Activated CD4-positive, alpha-beta T cell treated with anti-CD3 and anti-CD28 coated beads, Interleukin-2, Interleukin-6, amounts not matched to agents 100 ng/mL and 50 ng/mL, durations not matched to agents 16 hours and 8 hours (primary cell): Measurements from ENCODE around the gene RBM5.

Source experiments
- DNase-seq: peaks from one replicate; pipeline ENCODE4 v3.0.0-alpha.2; 2020

Gene RBM5

GRCh38 chr3:50163572-50164455 is 75.1 kb downstream of the RBM5 start:
- DNase-seq = no peak

DNA sequence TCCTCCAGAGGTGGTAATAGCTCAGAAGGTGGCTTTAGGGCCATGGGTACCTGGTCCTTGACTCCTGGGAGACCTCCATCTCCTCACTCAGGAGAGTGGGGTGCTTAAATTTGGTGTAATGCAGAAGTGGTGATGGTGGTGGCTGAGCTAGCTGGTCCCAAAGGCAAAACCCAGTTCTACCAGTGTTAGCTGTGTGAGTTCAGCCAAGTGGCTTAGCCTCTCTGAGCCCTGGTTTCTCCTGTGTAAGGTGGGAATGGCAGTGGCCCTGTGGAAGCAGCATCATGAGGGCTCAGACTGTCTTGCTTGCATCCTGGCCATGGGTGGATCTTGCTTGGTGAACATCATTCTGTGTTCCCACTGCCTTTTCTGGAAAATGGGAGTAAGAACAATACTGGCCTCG is 75.8 kb downstream of the RBM5 start:
- DNase-seq = no peak

DNA sequence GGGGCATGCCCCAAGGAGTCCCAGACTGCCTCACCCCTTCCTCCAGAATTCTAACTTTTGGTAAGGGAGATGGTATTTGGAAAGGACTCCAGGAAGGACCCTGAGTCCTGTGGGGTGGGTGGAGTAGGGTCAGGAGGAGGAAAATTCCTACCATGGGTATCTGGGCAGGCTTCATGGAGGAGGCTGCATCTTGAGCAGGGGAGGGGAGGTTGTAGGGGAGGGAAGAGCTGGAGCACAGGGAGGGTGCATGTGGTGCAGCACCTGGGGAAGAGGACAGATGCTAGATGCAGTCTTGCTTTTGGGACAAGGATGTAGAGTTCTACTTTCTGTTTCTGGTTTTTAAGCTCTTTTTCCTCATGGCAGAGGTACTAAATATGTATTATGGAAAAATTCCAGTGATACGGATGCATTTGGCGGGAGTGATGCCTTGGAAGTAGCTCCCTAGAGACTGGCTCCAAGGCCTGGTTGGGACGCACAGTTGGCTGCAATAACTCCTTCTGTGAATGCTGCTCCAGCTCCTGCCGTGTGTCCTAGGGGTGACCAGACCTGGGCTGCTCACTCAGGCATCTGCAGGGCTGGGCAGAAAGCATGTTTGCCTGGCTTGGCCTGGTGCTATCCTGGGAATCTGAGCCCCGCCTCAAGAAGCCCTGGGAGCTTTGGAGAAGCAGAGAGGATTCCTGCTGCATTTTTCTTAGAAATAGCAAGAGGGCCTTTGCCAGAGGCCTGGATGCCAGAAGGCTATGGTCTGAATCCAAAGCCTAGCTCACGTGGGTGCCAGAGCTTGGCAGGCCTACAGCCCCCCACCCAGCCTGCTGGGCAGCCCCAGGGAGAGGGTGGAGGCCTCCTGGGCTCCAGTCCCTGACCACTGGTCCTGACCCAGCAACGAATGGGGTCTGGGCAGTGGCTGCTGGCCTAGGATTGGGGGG is 76.5 kb downstream of the RBM5 start:
- no peak for DNase-seq

DNA sequence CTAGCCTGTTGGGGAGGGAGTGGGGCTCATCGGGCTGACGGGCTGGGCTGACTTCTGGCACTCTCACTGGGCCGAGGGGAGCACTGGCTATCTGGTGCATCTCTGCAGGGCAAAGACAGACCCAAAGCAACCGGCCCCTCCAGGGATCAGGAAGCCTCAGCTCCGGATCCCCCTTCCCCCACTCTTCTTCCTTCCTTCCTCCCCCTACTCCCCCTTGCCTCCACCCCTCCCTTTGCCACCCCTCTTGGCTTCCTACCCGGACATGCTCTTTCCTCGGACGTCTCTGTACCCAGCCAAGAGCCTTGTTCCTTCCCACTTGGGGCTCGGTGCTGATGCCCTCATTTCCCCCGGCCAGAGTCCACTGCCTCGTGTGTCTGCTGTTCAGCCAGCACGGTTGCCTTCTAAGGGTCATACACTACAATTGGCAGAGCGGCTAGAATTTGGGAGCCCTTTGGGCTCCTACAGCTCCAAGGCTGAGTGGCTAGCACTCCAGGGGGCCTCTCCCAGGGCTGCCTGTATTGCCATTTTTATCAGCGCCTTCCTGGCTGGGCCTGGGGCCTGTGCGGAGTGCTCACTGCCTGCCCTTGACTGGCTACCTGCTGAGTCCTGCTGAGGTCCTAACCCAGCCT is 77.3 kb downstream of the RBM5 start:
- DNase-seq = no peak

- DNase-seq = no peak
These were observed 77.9 kb downstream of the RBM5 start for GRCh38 chr3:50166620-50167019.

DNA sequence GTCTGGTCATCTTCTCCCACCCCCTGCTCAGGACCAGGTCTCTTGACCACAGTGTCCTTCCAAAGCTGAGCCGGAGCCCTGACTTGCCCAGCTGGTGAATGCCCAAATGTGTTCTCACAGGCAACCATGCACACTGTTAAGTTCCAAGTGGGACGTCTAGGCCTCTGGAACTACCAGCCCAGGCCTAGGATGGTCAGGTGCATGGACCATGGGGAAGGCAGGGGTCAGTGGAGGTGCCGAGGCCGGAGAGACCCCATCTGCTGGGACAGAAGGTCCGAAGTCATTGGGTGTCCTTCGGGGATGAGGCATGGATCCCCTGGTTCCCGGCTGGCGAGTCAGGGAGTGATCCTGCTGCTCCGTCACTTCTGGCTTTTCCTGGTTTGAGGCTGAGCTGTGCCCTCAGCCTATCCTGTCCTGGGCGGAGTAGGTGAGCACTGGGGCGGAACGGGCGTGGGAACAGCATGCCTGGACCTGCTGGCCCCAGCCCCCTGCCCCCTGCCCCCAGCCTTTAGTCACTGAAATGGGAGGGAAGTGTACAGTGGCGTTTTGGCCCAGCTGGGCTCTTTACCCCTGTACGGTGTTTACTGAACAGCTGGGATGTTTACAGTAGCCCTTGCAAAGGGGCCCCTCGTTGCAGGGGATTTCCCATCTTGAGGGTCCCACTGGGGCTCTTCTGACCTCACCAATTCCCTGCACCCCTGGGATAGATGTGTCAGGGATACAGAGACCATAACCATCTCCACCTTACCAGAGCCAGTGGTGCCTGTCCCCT is 78.5 kb downstream of the RBM5 start:
- DNase-seq = no peak

- no peak for DNase-seq
These were observed 79.1 kb downstream of the RBM5 start for GRCh38 chr3:50167841-50168209.

DNA sequence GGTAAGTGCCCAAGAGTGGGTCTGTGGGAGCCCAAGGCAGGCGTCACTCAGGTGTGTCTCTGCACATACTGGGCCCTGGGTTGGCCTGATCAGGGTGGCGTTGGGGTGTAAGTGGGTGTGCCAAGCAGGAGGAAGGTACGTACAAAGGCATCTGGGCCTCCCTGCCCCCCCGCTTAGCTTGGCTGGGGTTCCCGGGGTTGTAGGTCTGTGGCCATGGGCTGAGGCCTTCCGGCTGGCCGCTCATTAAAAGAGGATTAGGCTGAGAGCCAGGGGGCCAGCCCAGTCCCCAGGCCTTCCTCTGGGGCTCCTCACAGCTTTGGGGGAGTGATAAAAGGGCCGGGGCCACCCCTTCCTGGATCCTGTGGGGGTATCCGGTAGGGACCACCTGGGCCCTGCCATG is 79.7 kb downstream of the RBM5 start:
- DNase-seq = no peak
